ENCODE data around the gene ABCD1. TPM values are rescaled to one million over a fixed set of nuclear protein-coding genes. Genes with fewer than 3 reads are reported as not detected.
"Not testable (repeated sequence)": the region's sequence is repeated elsewhere in the genome, so short reads cannot be mapped to it uniquely, and the experiment has no call there.

The ABCD1 gene
- total RNA-seq, 1 donor from 2014 or later, result 18.3 TPM

- H3K4me1 Mint-ChIP-seq, result no peaks in the 10 kb centered on the region
- H3K4me3 Mint-ChIP-seq, result no peak overlapping the region
- H3K27ac Mint-ChIP-seq, result no peak overlapping the region
- DNase-seq (ENCODE audit: low spot score in 2 of 2, unreplicated experiment in 2 of 2), result no peak
- H3K36me3 Mint-ChIP-seq, result peaks cover 5% of the 10 kb centered on the region
- no peaks in the 10 kb centered on the region for H3K27me3 Mint-ChIP-seq (ENCODE audit: low read depth)
- no peak for TF ChIP-seq CTCF (IDR thresholded peaks at IDR 0.05; ENCODE audit: unreplicated experiment)
- H3K9me3 Mint-ChIP-seq, result peaks cover 4% of the 10 kb centered on the region
Measured at GRCh38 chrX:153702336-153703035, 22.2 kb upstream of the ABCD1 start.

GRCh38 chrX:153703036-153703370 is 21.7 kb upstream of the ABCD1 start:
- Mint-ChIP-seq H3K4me3 (no peak overlapping the region), H3K9me3 (no peaks in the 10 kb centered on the region), H3K27me3 (ENCODE audit: low read depth) (no peaks in the 10 kb centered on the region), H3K4me1 (no peaks in the 10 kb centered on the region), H3K27ac (no peak overlapping the region), H3K36me3 (peaks cover 4% of the 10 kb centered on the region)
- no peak for DNase-seq (ENCODE audit: low spot score in 2 of 2, unreplicated experiment in 2 of 2)
- no peak for TF ChIP-seq CTCF (IDR thresholded peaks at IDR 0.05; ENCODE audit: unreplicated experiment)

- Mint-ChIP-seq H3K9me3 (no peaks in the 10 kb centered on the region), H3K27ac (no peak overlapping the region), H3K27me3 (ENCODE audit: low read depth) (no peaks in the 10 kb centered on the region), H3K36me3 (no peaks in the 10 kb centered on the region), H3K4me1 (peaks cover 3% of the 10 kb centered on the region), H3K4me3 (no peak overlapping the region)
- TF ChIP-seq CTCF (IDR thresholded peaks at IDR 0.05; ENCODE audit: unreplicated experiment), result no peak
- no peak for DNase-seq (ENCODE audit: low spot score in 2 of 2, unreplicated experiment in 2 of 2)
Measured at GRCh38 chrX:153704021-153704526, 20.6 kb upstream of the ABCD1 start.

GRCh38 chrX:153704631-153705402 is 19.8 kb upstream of the ABCD1 start:
- H3K4me1 Mint-ChIP-seq; H3K36me3 Mint-ChIP-seq; H3K9me3 Mint-ChIP-seq; DNase-seq (ENCODE audit: low spot score in 2 of 2, unreplicated experiment in 2 of 2); H3K4me3 Mint-ChIP-seq; H3K27me3 Mint-ChIP-seq (ENCODE audit: low read depth); H3K27ac Mint-ChIP-seq: not testable (repeated sequence)

- H3K4me3 Mint-ChIP-seq; H3K36me3 Mint-ChIP-seq; H3K4me1 Mint-ChIP-seq; H3K9me3 Mint-ChIP-seq; DNase-seq (ENCODE audit: low spot score in 2 of 2, unreplicated experiment in 2 of 2); H3K27ac Mint-ChIP-seq; H3K27me3 Mint-ChIP-seq (ENCODE audit: low read depth): not testable (repeated sequence)
Measured at GRCh38 chrX:153705403-153706060, 19.1 kb upstream of the ABCD1 start.

- Mint-ChIP-seq H3K9me3 (no peaks in the 10 kb centered on the region), H3K4me3 (no peak overlapping the region), H3K27ac (no peak overlapping the region), H3K4me1 (peaks cover 3% of the 10 kb centered on the region), H3K27me3 (ENCODE audit: low read depth) (no peaks in the 10 kb centered on the region), H3K36me3 (peaks cover 8% of the 10 kb centered on the region)
- no peak for DNase-seq (ENCODE audit: low spot score in 2 of 2, unreplicated experiment in 2 of 2)
- TF ChIP-seq CTCF (IDR thresholded peaks at IDR 0.05; ENCODE audit: unreplicated experiment), result no peak
Measured at GRCh38 chrX:153706799-153707198, 17.9 kb upstream of the ABCD1 start.

Data from mesothelial cell of epicardium (in vitro differentiated cells).